K562 (cell line): ENCODE measurements around the gene OR2G2.

Experiments
- KAT8 ChIP-seq: fragments of 450-650 bp; IDR thresholded peaks from 2 replicates; pipeline ENCODE4 v1.6.1; 2016; ENCODE audit warnings: low read depth, mild to moderate bottlenecking
- MAZ ChIP-seq, 2 experiments: fragments of 450-650 bp in 1 of 2; sonication (generic) in 1 of 2; formaldehyde crosslinking; IDR thresholded peaks in 1 of 2; conservative IDR thresholded peaks in 1 of 2; 2 replicates each; pipeline versions ENCODE4 v1.4.0 to v1.5.0; 2020; ENCODE audit warnings: mild to moderate bottlenecking in 1 of 2, missing genetic modification reagents in 1 of 2
- POLR2AphosphoS5 ChIP-seq: IDR thresholded peaks from 2 replicates; pipeline ENCODE4 v1.6.1; 2011; ENCODE audit warnings: mild to moderate bottlenecking, low read depth, low read length, moderate library complexity; ENCODE audit not compliant: control insufficient read depth, insufficient read depth
- TAL1 ChIP-seq: fragments of 450-650 bp; IDR thresholded peaks from 2 replicates; pipeline ENCODE4 v1.6.1; 2016; ENCODE audit warnings: mild to moderate bottlenecking
- TRIM25 ChIP-seq: fragments of 450-650 bp; IDR thresholded peaks from 2 replicates; pipeline ENCODE4 v1.7.0; 2016; ENCODE audit warnings: borderline replicate concordance
- ZKSCAN8 ChIP-seq: fragments of 200-800 bp; sonication (Bioruptor generic); IDR thresholded peaks from 2 replicates; pipeline ENCODE4 v1.6.1; 2016; ENCODE audit warnings: missing genetic modification characterization, missing compliant biosample characterization
- ZNF143 ChIP-seq: sonication (generic); formaldehyde crosslinking; IDR thresholded peaks from 2 replicates; pipeline ENCODE4 v1.9.0; 2022; ENCODE audit warnings: mild to moderate bottlenecking, missing genetic modification reagents
- ZNF445 ChIP-seq: fragments of 250-450 bp; sonication (Bioruptor Pico); IDR thresholded peaks from 2 replicates; pipeline ENCODE4 v1.4.0; 2020; ENCODE audit warnings: low read depth, mild to moderate bottlenecking, moderate library complexity
- ZNF449 ChIP-seq: fragments of 250-450 bp; sonication (Bioruptor Pico); IDR thresholded peaks from 2 replicates; pipeline ENCODE4 v1.8.0; 2022; ENCODE audit warnings: moderate library complexity, mild to moderate bottlenecking, inconsistent platforms

GRCh38 chr1:247538561-247538960 lies 49.6 kb upstream of the OR2G2 start:
- TF ChIP-seq MAZ (CRISPR knock-in tag; conservative IDR thresholded peaks at IDR 0.05 in 1 of 2, IDR thresholded peaks at IDR 0.05 in 1 of 2) (no peak), ZNF143 (CRISPR knock-in tag) (no peak), ZNF449 (CRISPR knock-in tag) (no peak), ZNF445 (CRISPR knock-in tag) (no peak), TAL1 (no peak), POLR2AphosphoS5 (no peak), ZKSCAN8 (CRISPR knock-in tag) (no peak), TRIM25 (no peak), KAT8 (no peak)
